Smooth muscle cell (in vitro differentiated cells): Measurements from ENCODE around the gene KIRREL1. TPM values are rescaled to one million over a fixed set of nuclear protein-coding genes. Genes with fewer than 3 reads are reported as not detected.

Experiments used
- DNase-seq: peaks from one replicate; lab custom pipeline; 2025; ENCODE audit not compliant: unreplicated experiment; lab: John Stamatoyannopoulos, UW
- H2AFZ ChIP-seq: fragments of 200-600 bp; sonication (generic); 2 replicates; pipeline ENCODE4 v1.6.0; 2016; ENCODE audit warnings: antibody characterized with exemption, low read depth, mild to moderate bottlenecking
- H3F3A ChIP-seq: fragments of 200-600 bp; sonication (generic); 2 replicates; pipeline ENCODE4 v1.6.0; 2017; ENCODE audit warnings: antibody characterized with exemption, low read depth
- H3K27ac ChIP-seq: fragments of 200-600 bp; sonication (generic); 2 replicates; pipeline ENCODE4 v1.5.1; 2016; ENCODE audit warnings: low read depth, mild to moderate bottlenecking
- H3K27me3 ChIP-seq: fragments of 200-600 bp; sonication (generic); 2 replicates; pipeline ENCODE4 v1.6.1; 2016; ENCODE audit warnings: low read depth, mild to moderate bottlenecking
- H3K36me3 ChIP-seq: fragments of 200-600 bp; sonication (generic); 2 replicates; pipeline ENCODE4 v1.5.1; 2016; ENCODE audit warnings: low read depth
- H3K4me1 ChIP-seq: fragments of 200-600 bp; sonication (generic); 2 replicates; pipeline ENCODE4 v1.5.1; 2016; ENCODE audit warnings: low read depth
- H3K4me2 ChIP-seq: fragments of 200-600 bp; sonication (generic); 2 replicates; pipeline ENCODE4 v1.6.0; 2016; ENCODE audit warnings: mild to moderate bottlenecking
- H3K4me3 ChIP-seq: fragments of 200-600 bp; sonication (generic); 2 replicates; pipeline ENCODE4 v1.5.1; 2016; ENCODE audit warnings: mild to moderate bottlenecking
- H3K79me2 ChIP-seq: fragments of 200-600 bp; sonication (generic); 2 replicates; pipeline ENCODE4 v1.6.0; 2016; ENCODE audit warnings: low read depth, mild to moderate bottlenecking
- H3K9ac ChIP-seq: fragments of 200-600 bp; sonication (generic); 2 replicates; pipeline ENCODE4 v1.6.0; 2016; ENCODE audit warnings: low read depth
- H3K9me3 ChIP-seq: fragments of 200-600 bp; sonication (generic); replicated peaks from 2 replicates; pipeline ENCODE4 v1.5.1; 2016; ENCODE audit warnings: low read depth
- H4K20me1 ChIP-seq: fragments of 200-600 bp; sonication (generic); 2 replicates; pipeline ENCODE4 v1.6.0; 2016; ENCODE audit warnings: low read depth
- WGBS: methylation state at CpG from one replicate; pipeline ENCODE4 v1.1.7; 2016; ENCODE audit warnings: low lambda C conversion rate; 5-methylcytosine and 5-hydroxymethylcytosine counted together
- polyA plus RNA-seq: library from polyadenylated mRNA; unstranded; fragments of >200 nt; fragmentation: Nextera tagmentation; extraction: Ambion mirVana; gene quantifications from 2 replicates; pipeline ENCODE4 v1.2.1, GENCODE V29; 2016
- total RNA-seq: library from RNA; depleted of rRNA; stranded (reverse); fragments of >200 nt; gene quantifications from 2 replicates; pipeline ENCODE4 v1.2.3, GENCODE V29; 2014
- TF ChIP-seq, protein P1 (sequence below): fragments of 200-600 bp; sonication (generic); IDR thresholded peaks from 2 replicates; pipeline ENCODE4 v1.5.1; 2017; ENCODE audit warnings: borderline replicate concordance, mild to moderate bottlenecking, antibody characterized with exemption; ENCODE audit not compliant: insufficient read depth, poor library complexity, severe bottlenecking

Gene KIRREL1
- total and polyA plus RNA-seq, 2 experiments from 2014 or later = 40.9 to 58.4 TPM

DNA sequence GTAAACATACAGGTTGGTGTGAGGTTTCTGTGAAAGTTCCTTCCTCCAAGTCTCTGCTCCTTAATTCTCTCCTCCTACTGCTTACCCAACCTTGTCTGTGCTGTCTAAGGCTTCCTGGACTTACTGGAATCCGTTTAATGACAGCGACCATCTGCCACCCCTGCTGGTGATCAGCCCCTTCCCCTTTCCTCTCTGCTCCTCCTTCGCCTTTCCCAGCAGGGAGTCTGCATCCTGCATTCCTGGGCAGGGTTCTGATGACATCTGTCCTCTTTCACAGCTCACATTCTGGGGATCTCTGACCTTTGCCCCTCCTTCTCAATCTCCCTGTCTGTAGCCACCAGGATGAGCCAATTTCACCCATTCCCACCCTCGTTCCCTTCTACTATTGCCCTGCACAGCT is 66.5 kb downstream of the KIRREL1 start:
- Histone ChIP-seq H3K4me2 (no peak overlapping the region), H3K9me3 (no peaks in the 10 kb centered on the region), H2AFZ (no peak overlapping the region), H3K36me3 (no peaks in the 10 kb centered on the region), H3K4me1 (peaks cover 31% of the 10 kb centered on the region), H3K4me3 (no peak overlapping the region), H3F3A (no peaks in the 10 kb centered on the region), H3K27ac (no peak overlapping the region), H3K27me3 (no peaks in the 10 kb centered on the region), H3K79me2 (peaks cover 97% of the 10 kb centered on the region), H4K20me1 (peaks cover 100% of the 10 kb centered on the region), H3K9ac (no peak overlapping the region)
- no peak for DNase-seq
- TF ChIP-seq, protein P1, sequence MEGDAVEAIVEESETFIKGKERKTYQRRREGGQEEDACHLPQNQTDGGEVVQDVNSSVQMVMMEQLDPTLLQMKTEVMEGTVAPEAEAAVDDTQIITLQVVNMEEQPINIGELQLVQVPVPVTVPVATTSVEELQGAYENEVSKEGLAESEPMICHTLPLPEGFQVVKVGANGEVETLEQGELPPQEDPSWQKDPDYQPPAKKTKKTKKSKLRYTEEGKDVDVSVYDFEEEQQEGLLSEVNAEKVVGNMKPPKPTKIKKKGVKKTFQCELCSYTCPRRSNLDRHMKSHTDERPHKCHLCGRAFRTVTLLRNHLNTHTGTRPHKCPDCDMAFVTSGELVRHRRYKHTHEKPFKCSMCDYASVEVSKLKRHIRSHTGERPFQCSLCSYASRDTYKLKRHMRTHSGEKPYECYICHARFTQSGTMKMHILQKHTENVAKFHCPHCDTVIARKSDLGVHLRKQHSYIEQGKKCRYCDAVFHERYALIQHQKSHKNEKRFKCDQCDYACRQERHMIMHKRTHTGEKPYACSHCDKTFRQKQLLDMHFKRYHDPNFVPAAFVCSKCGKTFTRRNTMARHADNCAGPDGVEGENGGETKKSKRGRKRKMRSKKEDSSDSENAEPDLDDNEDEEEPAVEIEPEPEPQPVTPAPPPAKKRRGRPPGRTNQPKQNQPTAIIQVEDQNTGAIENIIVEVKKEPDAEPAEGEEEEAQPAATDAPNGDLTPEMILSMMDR = no peak
- WGBS = 24% methylated on average over 4 of the region's 4 CpGs

DNA sequence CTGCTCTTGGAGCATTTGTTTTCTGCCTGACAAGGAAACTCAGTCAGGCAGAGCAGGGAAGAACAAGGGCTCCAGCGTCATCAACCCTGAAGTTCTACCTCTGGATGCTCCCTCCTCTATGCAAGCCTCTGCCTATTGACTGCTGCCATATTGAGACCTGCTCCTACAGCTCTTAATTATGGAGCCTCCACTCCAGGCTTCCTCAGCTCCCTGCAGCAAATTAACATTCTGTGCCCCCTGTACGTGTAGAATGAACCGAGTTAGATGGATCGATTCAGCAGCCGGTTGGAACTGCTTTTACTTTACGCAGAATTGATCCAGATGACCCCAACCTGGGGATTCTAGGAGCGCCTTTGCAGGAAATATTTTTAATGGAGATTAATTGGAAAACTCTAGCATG is 68.7 kb downstream of the KIRREL1 start:
- Histone ChIP-seq H4K20me1 (peaks cover 100% of the 10 kb centered on the region), H2AFZ (no peak overlapping the region), H3K27ac (no peak overlapping the region), H3K4me3 (no peak overlapping the region), H3K9ac (no peak overlapping the region), H3F3A (peaks cover 7% of the 10 kb centered on the region), H3K4me1 (peaks cover 29% of the 10 kb centered on the region), H3K36me3 (no peaks in the 10 kb centered on the region), H3K79me2 (peaks cover 86% of the 10 kb centered on the region), H3K27me3 (no peaks in the 10 kb centered on the region), H3K9me3 (no peaks in the 10 kb centered on the region), H3K4me2 (no peak overlapping the region)
- no peak for DNase-seq
- WGBS = 98% methylated on average over 7 of the region's 7 CpGs
- TF ChIP-seq, protein P1 = no peak

DNA sequence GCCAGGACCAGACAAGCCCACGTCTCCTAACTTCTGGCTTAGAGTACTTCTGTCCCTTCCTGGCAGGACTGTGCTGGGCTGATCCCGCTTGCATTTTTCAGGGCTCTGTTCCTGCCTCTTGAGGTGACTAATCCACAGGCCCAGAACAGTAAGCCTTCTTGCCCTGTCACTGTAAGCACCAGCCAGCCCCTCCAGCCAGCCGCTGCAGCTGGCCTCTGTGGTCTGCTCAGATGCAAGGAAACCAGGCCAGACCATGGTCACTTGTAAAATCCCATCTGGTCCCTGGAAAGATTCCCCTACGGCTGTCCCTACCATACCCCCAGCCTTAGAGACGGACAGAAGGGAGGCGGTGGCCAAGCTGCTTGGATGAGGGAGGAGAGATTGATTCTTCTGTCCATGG is 74.2 kb downstream of the KIRREL1 start:
- peak overlapping the region; percentile 69 for H3K27ac ChIP-seq
- peaks cover 100% of the 10 kb centered on the region for H4K20me1 ChIP-seq
- H3K4me3 ChIP-seq = no peak overlapping the region
- TF ChIP-seq, protein P1 = no peak
- no peaks in the 10 kb centered on the region for H3K36me3 ChIP-seq
- H3K4me1 ChIP-seq = peaks cover 40% of the 10 kb centered on the region
- H3K9me3 ChIP-seq = no peaks in the 10 kb centered on the region
- no peak overlapping the region for H3K9ac ChIP-seq
- no peak overlapping the region for H2AFZ ChIP-seq
- DNase-seq = peak; percentile 41
- H3K27me3 ChIP-seq = no peaks in the 10 kb centered on the region
- peak overlapping the region; percentile 47 for H3K4me2 ChIP-seq
- 10% methylated on average over 6 of the region's 6 CpGs for WGBS
- peaks cover 66% of the 10 kb centered on the region for H3K79me2 ChIP-seq
- H3F3A ChIP-seq = peaks cover 7% of the 10 kb centered on the region

DNA sequence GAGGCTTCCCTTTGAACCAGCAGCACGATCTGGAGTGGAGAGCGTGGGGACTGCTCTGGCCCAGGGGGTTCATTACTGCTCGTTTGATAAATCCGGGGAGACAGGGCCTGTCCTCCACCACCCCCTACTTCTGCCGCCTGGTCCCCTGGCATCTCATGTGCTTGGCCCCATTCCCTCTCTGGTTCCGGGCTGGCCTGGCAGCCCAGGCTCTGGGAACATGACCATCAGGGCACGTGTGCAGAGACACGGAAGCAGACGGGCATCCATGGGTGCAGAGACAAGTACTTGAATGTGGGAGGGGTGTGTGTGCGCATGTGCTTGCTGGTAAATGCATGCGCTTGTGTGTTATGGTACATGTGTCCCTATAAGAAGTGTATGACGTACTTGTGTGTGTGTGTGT is 75.5 kb downstream of the KIRREL1 start:
- DNase-seq = no peak
- H3K79me2 ChIP-seq = peaks cover 58% of the 10 kb centered on the region

More for the DNA sequence above, 75.5 kb downstream of the KIRREL1 start:
- Histone ChIP-seq H3K9me3 (no peaks in the 10 kb centered on the region), H3F3A (peaks cover 7% of the 10 kb centered on the region), H3K4me1 (peaks cover 43% of the 10 kb centered on the region), H3K27ac (peak overlapping the region; percentile 69), H3K4me3 (no peak overlapping the region), H3K9ac (no peak overlapping the region), H3K36me3 (no peaks in the 10 kb centered on the region), H3K27me3 (no peaks in the 10 kb centered on the region), H4K20me1 (peaks cover 100% of the 10 kb centered on the region), H3K4me2 (peak overlapping the region; percentile 47), H2AFZ (no peak overlapping the region)
- TF ChIP-seq, protein P1 = no peak
- 68% methylated on average over 12 of the region's 12 CpGs for WGBS
